SK-MEL-5 (cell line): ENCODE results near the gene HEATR5B. TPM values are rescaled to one million over a fixed set of nuclear protein-coding genes. Genes with fewer than 3 reads are reported as not detected.
"Not testable (repeated sequence)": the region's sequence is repeated elsewhere in the genome, so short reads cannot be mapped to it uniquely, and the experiment has no call there.

Experiments used
- DNase-seq: peaks from one replicate; pipeline ENCODE4 v3.0.0-alpha.2; 2016; ENCODE audit warnings: low read depth, low spot score
- in situ Hi-C: cut with HindIII; loops from 2 replicates; pipeline ENCODE4 v1.10.0; 2016; ENCODE audit warnings: low sequenced_read_pairs, high pct_unique_total_duplicates, low pct_unique_long_range_greater_than_20kb
- total RNA-seq: library from RNA; depleted of rRNA; stranded (reverse); fragments of >200 nt; shearing (Covaris generic); gene quantifications from 2 replicates; pipeline ENCODE4 v1.2.3, GENCODE V29; 2014

Gene HEATR5B
- total RNA-seq, 1 experiment from 2014 or later: 30.7 TPM

DNA sequence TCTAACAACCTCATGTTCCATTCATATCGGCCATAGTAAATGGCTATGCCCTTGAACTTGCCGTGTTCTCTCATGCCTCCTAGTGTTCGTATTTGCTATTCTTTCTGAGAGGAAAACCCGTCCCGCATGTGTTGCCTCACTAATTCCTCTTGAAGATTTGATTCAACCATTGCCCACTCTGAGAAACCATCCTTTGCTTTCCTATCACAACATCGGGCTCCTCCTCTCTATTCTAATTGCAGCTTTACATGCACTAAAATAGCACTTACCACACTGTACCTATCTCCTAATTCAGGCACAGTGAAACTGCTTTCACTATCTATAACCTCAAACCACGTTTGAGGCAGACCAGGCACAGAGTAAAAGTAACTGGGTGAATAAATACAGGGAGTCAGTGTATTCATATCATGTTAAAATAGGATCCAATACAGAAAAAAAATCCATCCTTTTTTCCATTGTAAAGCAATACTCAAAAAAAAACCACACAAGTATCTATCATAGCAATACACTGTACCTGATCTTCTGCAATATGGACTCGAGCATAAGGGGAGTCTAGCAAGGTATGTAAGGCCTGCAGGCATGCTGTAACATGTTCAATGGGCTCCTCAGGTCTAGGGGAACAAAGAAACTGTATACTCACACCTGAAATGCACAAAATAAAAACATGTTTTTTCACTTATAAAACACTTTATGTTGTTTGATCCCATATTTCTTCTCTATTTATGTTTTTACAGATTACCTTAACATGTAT, 78.9 kb downstream of the HEATR5B start:
- in situ Hi-C loops: no loop called here
- peak; percentile 84 for DNase-seq

DNA sequence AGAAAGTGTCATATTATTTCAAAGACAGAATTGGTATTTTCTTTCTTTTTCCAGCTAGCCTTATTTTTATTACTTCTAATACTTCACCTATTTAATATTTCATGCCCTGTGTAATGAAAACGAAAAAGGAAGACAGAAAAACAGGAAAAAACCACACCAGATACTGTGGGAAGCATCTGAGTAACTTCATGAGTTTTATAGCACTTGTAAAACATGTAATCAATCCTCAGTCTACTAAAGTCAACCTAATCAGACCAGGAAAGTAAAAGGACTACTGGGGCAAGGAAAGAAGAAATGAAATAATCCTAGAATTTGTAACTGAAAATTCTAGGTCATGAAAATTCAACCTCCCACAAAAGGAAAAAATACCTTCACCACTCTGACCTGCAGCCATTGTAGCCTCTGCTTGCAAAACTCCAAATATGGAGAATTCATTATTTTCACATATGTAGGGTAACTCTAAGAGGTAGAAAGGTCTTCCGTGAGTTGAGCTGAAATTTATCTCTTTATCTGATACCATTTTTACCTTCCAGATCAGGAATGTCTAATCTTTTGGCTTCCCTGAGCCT, 83.1 kb downstream of the HEATR5B start:
- in situ Hi-C loops: no loop called here
- DNase-seq: no peak

DNA sequence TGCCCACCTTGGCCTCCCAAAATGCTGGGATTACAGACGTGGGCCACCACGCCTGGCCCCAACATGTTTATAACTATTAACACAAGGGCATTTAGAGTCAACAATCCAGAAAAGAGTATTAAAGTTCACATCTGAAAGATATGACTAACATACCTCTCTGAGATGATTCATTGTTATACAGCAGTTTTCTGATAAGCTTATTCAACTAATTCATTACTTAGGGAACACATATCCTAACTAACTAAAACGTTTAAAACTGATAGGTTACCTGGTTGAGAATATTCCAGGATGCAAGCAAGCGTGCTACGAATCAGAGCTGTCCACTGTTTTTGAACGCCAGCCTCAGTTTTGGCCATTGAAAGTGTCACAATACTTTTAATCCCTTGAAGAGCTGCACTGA, 83.9 kb downstream of the HEATR5B start:
- no peak for DNase-seq
- in situ Hi-C loops: no loop called here

DNA sequence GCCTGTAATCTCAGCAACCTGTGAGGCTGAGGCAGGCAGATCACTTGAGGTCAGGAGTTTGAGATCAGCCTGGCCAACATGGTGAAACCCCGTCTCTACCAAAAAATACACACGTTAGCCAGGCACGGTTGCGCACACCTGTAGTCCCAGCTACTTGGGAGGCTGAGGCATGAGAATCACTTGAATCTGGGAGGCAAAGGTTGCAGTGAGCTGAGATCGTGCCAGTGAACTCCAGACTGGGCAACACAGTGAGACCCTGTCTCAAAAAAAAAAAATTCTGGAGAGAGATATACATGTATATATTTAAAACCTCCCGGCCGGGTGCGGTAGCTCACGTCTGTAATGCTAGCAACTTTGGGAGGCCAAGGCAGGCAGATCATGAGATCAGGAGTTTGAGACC, 84.8 kb downstream of the HEATR5B start:
- DNase-seq, in situ Hi-C loops: not testable (repeated sequence)

DNA sequence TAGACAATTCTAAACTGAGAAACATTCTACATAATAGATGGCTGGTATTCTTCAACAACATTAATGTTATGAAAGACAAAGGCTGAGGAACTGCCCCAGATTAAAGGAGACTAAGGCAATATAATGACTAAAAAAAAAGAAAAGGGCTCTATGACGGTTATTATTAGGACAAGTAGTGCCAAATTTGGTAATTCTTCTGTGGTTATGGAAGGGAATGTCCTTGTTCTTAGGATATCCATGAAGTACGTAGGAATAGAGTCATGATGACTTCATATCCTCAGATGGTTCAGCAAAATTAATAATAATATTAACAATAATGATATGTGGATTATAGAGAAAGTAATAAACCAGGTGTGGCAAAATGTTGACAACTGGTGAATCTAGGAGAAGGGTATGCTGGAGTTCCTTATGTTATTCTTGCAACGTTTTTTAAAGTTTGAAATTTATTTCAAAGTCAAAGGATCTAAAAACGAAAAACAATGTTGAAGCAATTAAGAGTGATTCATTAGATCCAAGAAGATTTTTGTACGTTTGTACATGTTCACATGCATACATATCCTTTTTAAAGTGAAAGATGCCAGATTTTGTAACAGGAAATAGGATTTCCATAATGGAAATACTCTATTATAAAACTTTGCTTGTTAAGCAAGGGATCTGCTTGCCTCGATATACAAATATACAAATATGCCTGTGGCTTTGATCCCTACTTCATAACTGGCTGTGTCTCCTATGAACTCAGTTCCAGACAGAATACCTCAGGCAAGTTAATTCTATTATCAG, 90.1 kb downstream of the HEATR5B start:
- in situ Hi-C loops: no loop called here
- DNase-seq: no peak

DNA sequence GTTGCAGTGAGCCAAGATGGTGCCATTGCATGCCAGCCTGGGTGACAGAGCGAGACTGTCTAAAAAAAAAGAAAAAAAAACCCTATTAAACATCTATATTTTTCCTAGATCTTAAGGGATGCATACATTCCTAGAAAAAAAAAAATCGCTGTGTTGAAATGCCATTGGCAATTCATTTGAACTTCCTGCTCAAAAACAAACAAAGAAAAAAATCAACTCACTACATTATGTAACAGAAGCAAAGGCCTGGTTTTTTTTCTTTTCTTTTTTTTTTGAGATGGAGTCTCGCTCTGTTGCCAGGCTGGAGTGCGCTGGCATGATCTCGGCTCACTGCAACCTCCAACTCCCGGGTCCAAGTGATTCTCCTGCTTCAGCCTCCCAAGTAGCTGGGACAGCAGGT, 96.2 kb downstream of the HEATR5B start:
- DNase-seq: no peak
- in situ Hi-C loops: no loop called here

DNA sequence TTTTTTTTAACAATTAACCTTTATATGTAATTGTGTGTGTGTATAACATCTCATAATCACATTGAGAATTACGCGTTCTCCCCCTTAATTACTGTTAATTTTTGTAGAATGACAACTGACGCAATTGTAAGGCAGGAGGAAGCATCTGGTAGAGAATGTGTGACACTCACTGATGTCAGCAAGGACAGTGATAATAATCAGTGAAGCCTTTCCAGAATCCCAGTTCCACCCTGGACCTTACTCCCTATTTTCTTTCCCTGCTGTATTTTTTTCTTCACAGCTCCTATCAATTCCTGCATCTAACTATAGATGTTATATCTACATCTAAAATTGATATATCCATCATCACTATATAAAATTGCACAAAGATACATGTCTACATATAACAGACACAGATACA, 101.7 kb downstream of the HEATR5B start:
- in situ Hi-C loops: no loop called here
- no peak for DNase-seq

DNA sequence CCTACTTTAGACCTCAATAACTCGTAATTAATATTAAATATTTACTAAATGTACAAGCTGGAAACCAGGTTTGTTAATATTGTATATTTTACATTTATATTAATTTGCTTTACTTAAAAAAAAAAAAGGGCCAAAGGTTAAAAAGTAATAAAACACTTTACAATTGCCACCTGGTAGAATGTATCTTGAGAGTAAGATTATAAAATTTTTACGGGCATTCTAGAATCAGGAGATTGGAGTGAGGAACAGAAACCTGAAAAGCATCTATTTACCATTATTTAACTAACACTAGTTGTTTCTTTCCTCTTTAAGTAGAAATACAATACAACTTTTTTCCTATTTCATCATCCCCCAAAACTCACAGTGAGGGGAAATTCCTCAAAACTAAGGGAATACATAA, 102.3 kb downstream of the HEATR5B start:
- DNase-seq: no peak
- in situ Hi-C loops: no loop called here

DNA sequence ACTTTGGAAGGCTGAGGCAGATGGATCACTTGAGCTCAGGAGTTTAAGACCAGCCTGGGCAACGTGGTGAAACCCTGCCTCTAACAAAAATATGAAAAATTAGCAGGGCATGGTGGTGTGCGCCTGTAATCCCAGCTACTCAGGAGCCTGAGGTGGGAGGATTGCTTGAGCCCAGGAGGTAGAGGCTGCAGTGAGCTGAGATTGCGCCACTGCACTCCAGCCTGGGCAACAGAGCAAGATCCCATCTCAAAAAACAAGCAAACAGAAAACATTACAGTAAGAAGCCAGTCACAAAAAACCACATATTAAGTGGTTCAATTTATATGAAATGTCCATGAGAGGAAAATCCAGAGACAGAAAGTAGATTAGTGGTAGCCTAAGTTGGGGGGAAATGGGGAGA, 105.2 kb downstream of the HEATR5B start:
- DNase-seq, in situ Hi-C loops: not testable (repeated sequence)

DNA sequence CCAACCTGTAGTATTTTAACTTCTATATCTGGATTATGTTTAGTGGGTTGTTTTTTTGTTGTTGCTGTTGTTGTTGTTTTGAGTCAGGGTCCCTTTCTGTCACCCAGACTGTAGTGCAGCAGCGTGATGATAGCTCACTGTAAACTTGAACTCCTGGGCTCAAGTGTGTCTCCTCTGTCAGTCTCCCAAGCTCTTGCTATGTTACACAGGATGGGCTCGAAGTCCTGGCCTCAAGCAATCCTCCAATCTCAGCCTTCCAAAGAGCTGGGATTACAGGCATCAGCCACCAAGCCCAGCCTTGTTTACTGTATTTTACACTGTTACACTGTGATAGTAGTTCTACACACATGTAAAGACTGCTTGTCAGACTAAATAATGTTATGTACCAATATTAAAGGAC, 108.1 kb downstream of the HEATR5B start:
- in situ Hi-C loops: no loop called here
- no peak for DNase-seq

DNA sequence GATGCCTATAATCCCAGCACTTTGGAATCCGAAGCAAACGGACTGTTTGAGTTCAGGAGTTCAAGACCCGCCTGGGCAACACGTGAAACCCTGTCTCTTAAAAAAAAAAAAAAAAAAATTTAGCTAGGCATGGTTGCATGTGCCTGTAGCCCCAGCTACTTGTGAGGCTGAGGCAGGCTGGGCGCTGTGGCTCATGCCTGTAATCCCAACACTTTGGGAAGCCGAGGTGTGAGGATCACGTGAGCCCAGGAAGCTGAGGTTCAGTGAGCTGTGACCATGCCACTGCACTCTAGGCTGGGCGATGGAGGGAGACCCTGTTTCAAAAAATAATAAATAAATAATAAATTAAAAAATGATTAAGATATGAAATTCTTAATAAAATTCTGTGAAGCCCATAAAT, 108.9 kb downstream of the HEATR5B start:
- in situ Hi-C loops: no loop called here
- DNase-seq: no peak

DNA sequence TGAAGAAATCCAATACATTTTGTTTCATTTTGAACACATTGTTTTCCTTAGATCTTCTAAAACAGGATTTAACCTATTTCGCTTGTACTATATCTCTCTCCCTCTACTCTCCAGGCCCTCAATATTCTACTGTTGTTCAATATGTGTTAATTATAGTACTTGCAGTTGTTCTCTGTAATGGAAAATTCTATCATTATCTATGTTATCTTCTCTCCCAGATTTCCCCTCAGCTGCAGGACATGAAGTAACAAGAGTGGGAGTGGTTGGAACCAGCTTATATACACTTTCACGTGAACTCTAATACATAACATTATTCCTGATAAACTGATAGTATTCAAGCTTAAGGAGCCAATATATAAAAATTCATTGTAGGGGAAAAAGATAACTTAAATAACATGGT, 110.9 kb downstream of the HEATR5B start:
- in situ Hi-C loops: no loop called here
- DNase-seq: no peak

DNA sequence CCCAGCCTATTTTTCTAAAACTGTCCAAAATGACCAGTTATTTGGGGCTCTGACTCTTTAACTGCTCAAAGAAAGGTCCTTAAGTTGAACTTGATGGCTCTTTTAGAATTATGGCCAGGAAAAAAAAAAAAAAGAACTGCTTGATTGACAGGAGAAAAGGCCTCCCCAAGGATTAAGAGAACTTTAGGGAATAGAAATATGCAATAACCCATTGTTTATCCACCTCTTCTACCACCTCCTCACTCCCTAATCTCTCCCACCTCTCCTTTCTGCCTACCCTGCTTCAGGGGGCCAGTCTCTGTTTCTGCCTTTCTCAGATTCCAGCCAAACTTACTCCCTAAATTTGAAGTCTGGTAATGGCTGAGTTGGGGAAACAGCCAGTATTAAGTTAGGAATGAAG, 112.2 kb downstream of the HEATR5B start:
- in situ Hi-C loops: no loop called here
- no peak for DNase-seq

DNA sequence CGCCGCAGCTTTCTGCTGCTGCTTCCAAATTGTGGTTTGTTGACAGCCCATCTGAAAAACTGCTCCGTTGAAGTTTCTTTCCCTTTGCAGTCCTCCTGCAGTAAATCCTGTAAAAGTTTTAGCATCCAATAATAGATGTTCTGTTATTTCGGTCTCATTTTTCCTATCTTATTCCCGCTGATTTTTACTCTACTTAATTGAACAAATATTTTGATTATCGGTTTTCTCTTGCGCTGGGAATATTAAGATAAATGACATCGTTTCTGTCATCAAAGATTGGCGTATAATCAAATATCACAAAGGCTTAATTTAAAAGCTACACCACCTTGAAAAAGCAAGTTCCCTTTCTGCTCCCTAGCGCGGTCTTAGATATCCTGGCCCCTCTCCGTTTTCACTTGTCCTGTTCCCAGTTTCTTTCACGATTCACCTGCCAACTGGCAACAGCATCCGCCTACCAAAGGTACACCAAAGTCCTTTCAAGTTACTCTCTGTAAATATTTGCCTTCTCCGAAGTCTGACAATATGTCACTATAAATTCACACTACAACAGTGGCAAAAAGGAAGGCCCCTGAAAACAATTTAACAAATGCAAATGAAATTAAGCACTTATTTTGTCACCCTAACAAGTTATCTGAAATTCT, 116.8 kb downstream of the HEATR5B start:
- no peak for DNase-seq
- in situ Hi-C loops: no loop called here

DNA sequence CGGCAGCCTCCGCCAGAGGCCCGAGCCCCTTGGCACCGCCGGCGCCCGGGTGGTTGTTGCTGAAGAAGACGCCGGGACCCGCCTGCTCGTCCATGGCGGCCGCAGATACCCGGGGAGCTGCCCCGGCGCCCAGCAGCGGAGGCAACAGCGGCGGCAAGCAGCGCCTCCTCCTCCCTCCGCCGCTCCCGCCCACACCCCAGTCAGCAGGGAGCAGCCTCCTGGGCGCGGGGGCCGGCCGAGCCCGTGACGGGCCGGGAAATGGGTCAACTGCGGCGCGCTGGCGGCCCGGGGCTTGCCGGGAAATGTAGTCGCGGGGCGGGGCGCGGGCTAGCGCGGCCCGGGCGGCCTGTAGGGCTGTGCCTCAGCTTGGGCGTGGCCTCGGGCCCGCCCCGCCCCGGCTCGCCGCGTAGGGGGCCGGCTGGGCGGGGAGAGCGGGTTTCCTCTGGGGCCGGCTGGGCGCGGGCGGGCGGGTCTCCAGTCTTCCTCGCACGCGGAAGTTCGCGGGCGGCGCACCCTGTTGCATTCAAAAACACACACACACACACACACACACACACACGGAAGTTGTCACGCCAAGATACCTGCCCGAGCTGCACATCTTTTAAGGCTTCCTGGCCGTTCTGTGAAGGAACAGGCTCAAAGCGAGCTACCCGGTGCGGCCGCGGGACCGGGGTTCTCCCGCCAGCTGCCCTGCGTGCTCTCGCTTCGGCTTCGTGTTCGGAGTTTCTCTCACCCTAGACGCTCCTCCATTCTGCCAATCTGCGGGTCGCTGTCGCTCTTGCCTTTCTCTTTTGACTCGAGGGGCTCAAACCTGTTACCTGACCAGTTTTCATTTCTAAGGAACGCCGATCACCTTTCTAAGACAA, 117.6 kb downstream of the HEATR5B start, which contains the start of gene STRN:
Gene STRN (minus strand): TSS at position 167 of the 866 bp plus-strand sequence. CDS start 73 bp downstream, at position 94.
- in situ Hi-C loops: no loop called here

DNA sequence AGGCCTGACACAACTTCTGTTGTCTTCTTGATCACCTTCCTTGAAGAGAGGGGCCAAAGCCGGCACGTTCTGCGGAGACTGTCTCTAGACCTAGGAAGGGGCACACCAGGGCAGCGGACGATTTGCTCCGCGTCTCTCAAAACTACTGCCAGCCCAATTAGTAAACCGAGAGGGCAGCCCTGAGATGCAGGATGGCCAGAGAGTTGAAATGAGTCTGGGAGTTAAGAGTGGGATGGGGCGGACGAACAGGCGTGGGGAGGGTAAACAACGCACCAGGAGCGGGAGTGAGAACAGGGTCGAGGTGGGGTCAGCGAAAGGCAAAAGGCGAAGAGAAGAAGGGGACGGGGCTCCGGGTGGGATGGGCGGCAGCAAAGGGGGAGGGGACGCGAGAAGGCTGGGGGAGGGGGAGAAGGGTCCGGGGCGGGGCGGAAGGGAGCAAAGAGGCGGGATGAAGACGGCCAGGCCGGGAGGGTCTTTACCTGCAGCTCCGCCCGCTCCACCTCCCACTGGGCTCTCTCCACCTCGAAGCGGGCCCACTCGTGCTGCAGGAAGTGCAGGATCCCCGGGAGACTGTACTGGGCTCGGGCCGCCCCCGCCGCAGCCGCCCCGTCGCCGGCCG, 118.3 kb downstream of the HEATR5B start:
- in situ Hi-C loops: no loop called here
- peak; percentile 43 for DNase-seq

More for the DNA sequence above, 117.6 kb downstream of the HEATR5B start, which contains the start of gene STRN:
- DNase-seq: peak; percentile 97

DNA sequence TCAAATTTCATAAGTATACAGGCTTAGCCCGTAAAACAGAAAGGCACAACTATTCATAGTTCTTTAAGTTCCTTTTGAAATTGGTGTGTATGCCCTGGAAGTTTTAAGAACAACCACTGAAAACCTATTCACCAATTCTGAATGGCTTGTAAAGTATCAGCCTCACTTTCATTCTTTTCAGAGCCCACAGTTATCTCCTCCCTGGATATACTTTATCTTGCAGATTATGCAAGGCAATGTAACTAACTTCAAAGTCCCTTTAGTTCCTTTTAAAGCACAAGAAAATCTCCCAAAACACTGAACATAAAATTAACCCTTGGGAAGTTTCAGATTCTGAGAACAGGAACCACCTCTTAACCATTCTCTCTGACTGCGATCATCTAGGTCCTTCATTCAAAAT, 119.0 kb downstream of the HEATR5B start:
- in situ Hi-C loops: no loop called here
- no peak for DNase-seq
